Endometrial microvascular endothelial cells (primary cell): Measurements from ENCODE around the gene MARK3. TPM values are rescaled to one million over a fixed set of nuclear protein-coding genes. Genes with fewer than 3 reads are reported as not detected.
"Not testable (repeated sequence)": the region's sequence is repeated elsewhere in the genome, so short reads cannot be mapped to it uniquely, and the experiment has no call there.

Source experiments
- in situ Hi-C: cut with HindIII; loops from 2 replicates; pipeline ENCODE4 v1.10.0; 2017; ENCODE audit warnings: low sequenced_read_pairs, low pct_unique_long_range_greater_than_20kb; ENCODE audit errors: inconsistent ontology term
- total RNA-seq: library from RNA; depleted of rRNA; stranded (reverse); fragments of >200 nt; gene quantifications from one replicate; pipeline ENCODE4 v1.2.3, GENCODE V29; 2015; ENCODE audit errors: inconsistent ontology term

Gene MARK3
- total RNA-seq: 61.6 TPM

GRCh38 chr14:103385152-103385928 is at the start of gene MARK3:
TSS of gene MARK3 (plus strand) at chr14:103385415. CDS start at chr14:103386030, 615 bp downstream.
- in situ Hi-C loops: no loop called here

- in situ Hi-C loops: no loop called here
Measured at GRCh38 chr14:103336191-103336590, 49.0 kb upstream of the MARK3 start.

- in situ Hi-C loops: no loop called here
Measured at GRCh38 chr14:103337794-103338193, 47.4 kb upstream of the MARK3 start.

- in situ Hi-C loops: no loop called here
Measured at GRCh38 chr14:103339561-103339960, 45.7 kb upstream of the MARK3 start.

GRCh38 chr14:103340480-103341212 is 44.6 kb upstream of the MARK3 start:
- in situ Hi-C loops: no loop called here

- in situ Hi-C loops: no loop called here
Measured at GRCh38 chr14:103341250-103342129, 43.7 kb upstream of the MARK3 start.

- in situ Hi-C loops: no loop called here
Measured at GRCh38 chr14:103343164-103343879, 41.9 kb upstream of the MARK3 start.

- in situ Hi-C loops: no loop called here
Measured at GRCh38 chr14:103343905-103344797, 41.1 kb upstream of the MARK3 start.

GRCh38 chr14:103346286-103346685 is 38.9 kb upstream of the MARK3 start:
- in situ Hi-C loops: no loop called here

- in situ Hi-C loops: no loop called here
Measured at GRCh38 chr14:103347091-103347815, 38.0 kb upstream of the MARK3 start.

GRCh38 chr14:103348154-103348553 is 37.1 kb upstream of the MARK3 start:
- in situ Hi-C loops: no loop called here

GRCh38 chr14:103349982-103350381 is 35.2 kb upstream of the MARK3 start:
- in situ Hi-C loops: no loop called here

- in situ Hi-C loops: no loop called here
Measured at GRCh38 chr14:103353362-103353761, 31.9 kb upstream of the MARK3 start.

- in situ Hi-C loops: no loop called here
Measured at GRCh38 chr14:103354141-103354540, 31.1 kb upstream of the MARK3 start.

- in situ Hi-C loops: no loop called here
Measured at GRCh38 chr14:103356024-103356682, 29.1 kb upstream of the MARK3 start.

GRCh38 chr14:103357552-103357951 is 27.7 kb upstream of the MARK3 start:
- in situ Hi-C loops: not testable (repeated sequence)

- in situ Hi-C loops: no loop called here
Measured at GRCh38 chr14:103360548-103360947, 24.7 kb upstream of the MARK3 start.
